Measurements from ENCODE around the gene OXTR.
"Not testable (repeated sequence)": the region's sequence is repeated elsewhere in the genome, so short reads cannot be mapped to it uniquely, and the experiment has no call there.

OXTR gene

GRCh38 chr3:8739757-8740504, 29.5 kb downstream of the OXTR start:
- no peak for DNase-seq

GRCh38 chr3:8738639-8739038, 30.8 kb downstream of the OXTR start:
- no peak for DNase-seq

GRCh38 chr3:8737823-8738222, 31.6 kb downstream of the OXTR start:
- no peak for DNase-seq

GRCh38 chr3:8737301-8737700, 32.1 kb downstream of the OXTR start:
- DNase-seq: no peak

- no peak for DNase-seq
These were observed 33.0 kb downstream of the OXTR start for GRCh38 chr3:8736436-8736835.

GRCh38 chr3:8734908-8735307, 34.5 kb downstream of the OXTR start:
- no peak for DNase-seq

- no peak for DNase-seq
These were observed 35.1 kb downstream of the OXTR start for GRCh38 chr3:8734137-8734878.

GRCh38 chr3:8733332-8734094, 35.9 kb downstream of the OXTR start, which contains the start of gene CAV3:
Gene CAV3 (plus strand): TSS chr3:8733802. CDS start chr3:8733877, 75 bp downstream.
- no peak for DNase-seq

GRCh38 chr3:8732413-8732812, 37.0 kb downstream of the OXTR start:
- no peak for DNase-seq

GRCh38 chr3:8730656-8731055, 38.8 kb downstream of the OXTR start:
- DNase-seq: no peak

- DNase-seq: no peak
These were observed 39.9 kb downstream of the OXTR start for GRCh38 chr3:8729479-8729878.

GRCh38 chr3:8727605-8728512, 41.6 kb downstream of the OXTR start:
- DNase-seq: no peak

GRCh38 chr3:8724108-8724752, 45.2 kb downstream of the OXTR start:
- DNase-seq: no peak

- DNase-seq: no peak
These were observed 45.8 kb downstream of the OXTR start for GRCh38 chr3:8723612-8724011.

- DNase-seq: no peak
These were observed 46.6 kb downstream of the OXTR start for GRCh38 chr3:8722808-8723207.

- DNase-seq: not testable (repeated sequence)
These were observed 53.7 kb downstream of the OXTR start for GRCh38 chr3:8715757-8716156.

GRCh38 chr3:8713901-8714759, 55.3 kb downstream of the OXTR start:
- DNase-seq: no peak

- no peak for DNase-seq
These were observed 56.5 kb downstream of the OXTR start for GRCh38 chr3:8712908-8713255.

GRCh38 chr3:8712045-8712907, 57.1 kb downstream of the OXTR start:
- DNase-seq: no peak

Measured in effector CD8-positive, alpha-beta T cell (primary cell).